Parathyroid adenoma (tissue), 2 donors: ENCODE results near the gene PPP1CC.

Source experiments
- H2AFZ ChIP-seq: fragments of 300-600 bp; sonication (generic); one replicate; pipeline ENCODE4 v1.7.0; 2017; ENCODE audit warnings: antibody characterized with exemption, mild to moderate bottlenecking
- H3K27ac ChIP-seq: fragments of 300-600 bp; sonication (generic); one replicate; pipeline ENCODE4 v1.7.0; 2017
- H3K27me3 ChIP-seq: fragments of 300-600 bp; sonication (generic); one replicate; pipeline ENCODE4 v1.7.0; 2017; ENCODE audit warnings: low read length; ENCODE audit not compliant: control insufficient read depth, insufficient read depth
- H3K36me3 ChIP-seq: fragments of 300-600 bp; sonication (generic); one replicate; pipeline ENCODE4 v1.7.0; 2017; ENCODE audit warnings: low read length; ENCODE audit not compliant: control insufficient read depth, insufficient read depth
- H3K4me1 ChIP-seq: fragments of 300-600 bp; sonication (generic); one replicate; pipeline ENCODE4 v1.7.0; 2017; ENCODE audit warnings: control low read depth
- H3K4me2 ChIP-seq: fragments of 300-600 bp; sonication (generic); one replicate; pipeline ENCODE4 v1.7.0; 2017; ENCODE audit warnings: low read length
- H3K4me3 ChIP-seq: fragments of 300-600 bp; sonication (generic); one replicate; pipeline ENCODE4 v1.7.0; 2017; ENCODE audit warnings: low read depth, low read length
- H3K79me2 ChIP-seq: fragments of 300-600 bp; sonication (generic); one replicate; pipeline ENCODE4 v1.7.0; 2017; ENCODE audit warnings: control low read depth
- H3K9ac ChIP-seq: fragments of 300-600 bp; sonication (generic); one replicate; pipeline ENCODE4 v1.7.0; 2017; ENCODE audit warnings: mild to moderate bottlenecking
- H3K9me3 ChIP-seq: fragments of 300-600 bp; sonication (generic); one replicate; pipeline ENCODE4 v1.7.0; 2017; ENCODE audit warnings: low read length; ENCODE audit not compliant: control insufficient read depth
- CTCF ChIP-seq: fragments of 300-600 bp; sonication (generic); IDR thresholded peaks from one replicate; pipeline ENCODE4 v1.7.0; 2017; ENCODE audit warnings: antibody characterized with exemption, mild to moderate bottlenecking
- donor health status: primary hyperparathyroidism.

PPP1CC gene

GRCh38 chr12:110756611-110757010, 13.9 kb upstream of the PPP1CC start:
- H3K27ac ChIP-seq = no peak overlapping the region
- H3K36me3 ChIP-seq = no peaks in the 10 kb centered on the region
- no peak overlapping the region for H2AFZ ChIP-seq
- H3K4me1 ChIP-seq = no peaks in the 10 kb centered on the region
- no peak overlapping the region for H3K4me3 ChIP-seq
- no peaks in the 10 kb centered on the region for H3K9me3 ChIP-seq
- TF ChIP-seq CTCF = no peak
- no peaks in the 10 kb centered on the region for H3K79me2 ChIP-seq
- H3K9ac ChIP-seq = no peak overlapping the region
- H3K27me3 ChIP-seq = no peaks in the 10 kb centered on the region
- H3K4me2 ChIP-seq = no peak overlapping the region

- H3K27ac ChIP-seq = no peak overlapping the region
- no peaks in the 10 kb centered on the region for H3K4me1 ChIP-seq
- H3K4me3 ChIP-seq = no peak overlapping the region
- H3K4me2 ChIP-seq = no peak overlapping the region
- H3K79me2 ChIP-seq = no peaks in the 10 kb centered on the region
- H3K27me3 ChIP-seq = no peaks in the 10 kb centered on the region
- TF ChIP-seq CTCF = no peak
- no peak overlapping the region for H3K9ac ChIP-seq
- no peak overlapping the region for H2AFZ ChIP-seq
- H3K9me3 ChIP-seq = no peaks in the 10 kb centered on the region
- no peaks in the 10 kb centered on the region for H3K36me3 ChIP-seq
Observed at GRCh38 chr12:110754101-110754793, 11.6 kb upstream of the PPP1CC start.

GRCh38 chr12:110750784-110751461, 8.2 kb upstream of the PPP1CC start:
- H3K4me1 ChIP-seq = no peaks in the 10 kb centered on the region
- no peaks in the 10 kb centered on the region for H3K36me3 ChIP-seq
- no peak overlapping the region for H3K4me3 ChIP-seq
- no peak overlapping the region for H2AFZ ChIP-seq
- no peaks in the 10 kb centered on the region for H3K27me3 ChIP-seq
- no peak for TF ChIP-seq CTCF
- H3K27ac ChIP-seq = no peak overlapping the region
- H3K79me2 ChIP-seq = no peaks in the 10 kb centered on the region
- no peaks in the 10 kb centered on the region for H3K9me3 ChIP-seq
- H3K4me2 ChIP-seq = no peak overlapping the region
- H3K9ac ChIP-seq = no peak overlapping the region

GRCh38 chr12:110746550-110746949, 3.9 kb upstream of the PPP1CC start:
- no peak overlapping the region for H3K4me3 ChIP-seq
- H3K4me1 ChIP-seq = peaks cover 3% of the 10 kb centered on the region
- H3K27ac ChIP-seq = no peak overlapping the region
- H3K9me3 ChIP-seq = no peaks in the 10 kb centered on the region
- TF ChIP-seq CTCF = no peak
- H3K4me2 ChIP-seq = no peak overlapping the region
- H2AFZ ChIP-seq = no peak overlapping the region
- no peak overlapping the region for H3K9ac ChIP-seq
- no peaks in the 10 kb centered on the region for H3K27me3 ChIP-seq
- H3K36me3 ChIP-seq = no peaks in the 10 kb centered on the region
- H3K79me2 ChIP-seq = peaks cover under 1% of the 10 kb centered on the region
